ENCODE measurements around the gene SCARF2. TPM values are rescaled to one million over a fixed set of nuclear protein-coding genes. Genes with fewer than 3 reads are reported as not detected.

The SCARF2 gene
- total and polyA plus RNA-seq, 2 of the 13 experiments (the other 11 are each of a cell fraction or from before 2014, with no cell fraction given), result 3.3 to 6.2 TPM

GRCh38 chr22:20393705-20394476 lies 43.7 kb downstream of the SCARF2 start, which contains the start of gene ZNF74 (continued):
- TF ChIP-seq, protein P1, sequence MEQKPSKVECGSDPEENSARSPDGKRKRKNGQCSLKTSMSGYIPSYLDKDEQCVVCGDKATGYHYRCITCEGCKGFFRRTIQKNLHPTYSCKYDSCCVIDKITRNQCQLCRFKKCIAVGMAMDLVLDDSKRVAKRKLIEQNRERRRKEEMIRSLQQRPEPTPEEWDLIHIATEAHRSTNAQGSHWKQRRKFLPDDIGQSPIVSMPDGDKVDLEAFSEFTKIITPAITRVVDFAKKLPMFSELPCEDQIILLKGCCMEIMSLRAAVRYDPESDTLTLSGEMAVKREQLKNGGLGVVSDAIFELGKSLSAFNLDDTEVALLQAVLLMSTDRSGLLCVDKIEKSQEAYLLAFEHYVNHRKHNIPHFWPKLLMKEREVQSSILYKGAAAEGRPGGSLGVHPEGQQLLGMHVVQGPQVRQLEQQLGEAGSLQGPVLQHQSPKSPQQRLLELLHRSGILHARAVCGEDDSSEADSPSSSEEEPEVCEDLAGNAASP (CRISPR knock-in tag; IDR thresholded peaks at IDR 0.05; ENCODE audit: borderline replicate concordance), result peak; percentile 76; the same call in 1 of the 2 replicates
- TF ChIP-seq RBM39 (IDR thresholded peaks at IDR 0.05; ENCODE audit: low read depth, low read length, poor library complexity, severe bottlenecking), result no peak
- 0 out of 2 replicates have a peak, but pooled peaks have one; percentile 16 for TF ChIP-seq ZNF276 (CRISPR knock-in tag; IDR thresholded peaks at IDR 0.05; ENCODE audit: low read depth)
- no peak for TF ChIP-seq AGO2 (optimal IDR thresholded peaks at IDR 0.05; ENCODE audit: low read depth, low read length)
- TF ChIP-seq, protein P2, sequence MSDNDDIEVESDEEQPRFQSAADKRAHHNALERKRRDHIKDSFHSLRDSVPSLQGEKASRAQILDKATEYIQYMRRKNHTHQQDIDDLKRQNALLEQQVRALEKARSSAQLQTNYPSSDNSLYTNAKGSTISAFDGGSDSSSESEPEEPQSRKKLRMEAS (IDR thresholded peaks at IDR 0.05), result peak; percentile 51; the same call in 1 of the 2 replicates
- 0 out of 2 replicates have a peak, but pooled peaks have one; percentile 24 for TF ChIP-seq NPAS2 (CRISPR knock-in tag; IDR thresholded peaks at IDR 0.05; ENCODE audit: borderline replicate concordance)
- TF ChIP-seq NR1H2 (CRISPR knock-in tag; IDR thresholded peaks at IDR 0.05; ENCODE audit: borderline replicate concordance, low read depth), result no peak
- 0 out of 2 replicates have a peak, but pooled peaks have one; percentile 26 for TF ChIP-seq MEF2D (CRISPR knock-in tag; IDR thresholded peaks at IDR 0.05)
- TF ChIP-seq ZNF616 (CRISPR knock-in tag; IDR thresholded peaks at IDR 0.05; ENCODE audit: low read depth), result no peak
- TF ChIP-seq CEBPG (CRISPR knock-in tag; IDR thresholded peaks at IDR 0.05), result no peak
- no peak for TF ChIP-seq HMG20B (CRISPR knock-in tag; conservative IDR thresholded peaks at IDR 0.05)
- no peak for TF ChIP-seq ZNF816 (CRISPR knock-in tag; IDR thresholded peaks at IDR 0.05; ENCODE audit: borderline replicate concordance)
- TF ChIP-seq ZNF572 (CRISPR knock-in tag; IDR thresholded peaks at IDR 0.05), result no peak
- TF ChIP-seq ZNF773 (CRISPR knock-in tag; IDR thresholded peaks at IDR 0.05; ENCODE audit: borderline replicate concordance), result 0 out of 2 replicates have a peak, but pooled peaks have one; percentile 33
- no peak for TF ChIP-seq NFKBIZ (CRISPR knock-in tag; IDR thresholded peaks at IDR 0.05)
- TF ChIP-seq HDAC1 (CRISPR knock-in tag; IDR thresholded peaks at IDR 0.05), result peak; percentile 85
- peak; percentile 27; the same call in 1 of the 2 replicates for TF ChIP-seq ZNF879 (CRISPR knock-in tag; IDR thresholded peaks at IDR 0.05)
- TF ChIP-seq RFX3 (CRISPR knock-in tag; IDR thresholded peaks at IDR 0.05), result no peak
- peak; percentile 31; the same call in 1 of the 2 replicates for TF ChIP-seq ZNF749 (CRISPR knock-in tag; IDR thresholded peaks at IDR 0.05; ENCODE audit: borderline replicate concordance)
- TF ChIP-seq PAWR (CRISPR knock-in tag; IDR thresholded peaks at IDR 0.05; ENCODE audit: borderline replicate concordance), result no peak
- TF ChIP-seq, protein P3, sequence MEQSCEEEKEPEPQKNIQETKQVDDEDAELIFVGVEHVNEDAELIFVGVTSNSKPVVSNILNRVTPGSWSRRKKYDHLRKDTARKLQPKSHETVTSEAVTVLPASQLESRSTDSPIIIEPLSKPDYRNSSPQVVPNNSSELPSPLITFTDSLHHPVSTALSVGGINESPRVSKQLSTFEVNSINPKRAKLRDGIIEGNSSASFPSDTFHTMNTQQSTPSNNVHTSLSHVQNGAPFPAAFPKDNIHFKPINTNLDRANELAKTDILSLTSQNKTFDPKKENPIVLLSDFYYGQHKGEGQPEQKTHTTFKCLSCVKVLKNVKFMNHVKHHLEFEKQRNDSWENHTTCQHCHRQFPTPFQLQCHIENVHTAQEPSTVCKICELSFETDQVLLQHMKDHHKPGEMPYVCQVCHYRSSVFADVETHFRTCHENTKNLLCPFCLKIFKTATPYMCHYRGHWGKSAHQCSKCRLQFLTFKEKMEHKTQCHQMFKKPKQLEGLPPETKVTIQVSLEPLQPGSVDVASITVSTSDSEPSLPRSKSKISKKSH (CRISPR knock-in tag; IDR thresholded peaks at IDR 0.05; ENCODE audit: borderline replicate concordance), result peak; percentile 87; the same call in 1 of the 2 replicates
- TF ChIP-seq CEBPB (IDR thresholded peaks at IDR 0.05; ENCODE audit: borderline replicate concordance, low read depth, low read length), result no peak

Data from HepG2 (cell line).